Mesenchymal stem cell (in vitro differentiated cells and primary cell): Measurements from ENCODE around the gene OR1J4.
"Not testable (repeated sequence)": the region's sequence is repeated elsewhere in the genome, so short reads cannot be mapped to it uniquely, and the experiment has no call there.

Experiments used
- DNase-seq: peaks from one replicate; pipeline ENCODE4 v3.0.0-alpha.2; 2013
- H2AFZ ChIP-seq: one replicate; pipeline ENCODE4 v1.6.1; 2013; ENCODE audit warnings: low read depth, mild to moderate bottlenecking, control low read depth, inconsistent platforms, low read length, moderate library complexity
- H2AK5ac ChIP-seq: 2 replicates; pipeline ENCODE4 v1.6.1; 2013; ENCODE audit warnings: low read length, moderate library complexity, mild to moderate bottlenecking, inconsistent platforms; ENCODE audit not compliant: severe bottlenecking
- H2BK120ac ChIP-seq: one replicate; pipeline ENCODE4 v1.6.1; 2013; ENCODE audit warnings: low read depth, mild to moderate bottlenecking, inconsistent platforms, low read length, moderate library complexity
- H2BK12ac ChIP-seq, 2 experiments: one replicate each; pipeline ENCODE4 v1.6.1; 2013; ENCODE audit warnings: inconsistent platforms in 2 of 2, low read length in 2 of 2, mild to moderate bottlenecking in 2 of 2, moderate library complexity in 2 of 2, control low read depth in 1 of 2
- H2BK15ac ChIP-seq: one replicate; pipeline ENCODE4 v1.6.1; 2013; ENCODE audit warnings: mild to moderate bottlenecking, low read depth, inconsistent platforms; ENCODE audit not compliant: poor library complexity, severe bottlenecking
- H2BK5ac ChIP-seq: 2 replicates; pipeline ENCODE4 v1.6.1; 2013; ENCODE audit warnings: low read depth, mild to moderate bottlenecking, low read length, control low read depth, inconsistent platforms; ENCODE audit not compliant: poor library complexity, severe bottlenecking
- H3K14ac ChIP-seq, 2 experiments: one replicate each; pipeline ENCODE4 v1.6.1; 2013; ENCODE audit warnings: inconsistent platforms in 2 of 2, low read length in 2 of 2, control low read depth in 1 of 2, mild to moderate bottlenecking in 1 of 2, moderate library complexity in 1 of 2
- H3K18ac ChIP-seq, 2 experiments: one replicate each; pipeline ENCODE4 v1.6.1; 2013; ENCODE audit warnings: inconsistent platforms in 2 of 2, low read length in 2 of 2, control low read depth in 1 of 2, low read depth in 1 of 2, mild to moderate bottlenecking in 1 of 2
- H3K23ac ChIP-seq, 2 experiments: one replicate each; pipeline ENCODE4 v1.6.1; 2013; ENCODE audit warnings: inconsistent platforms in 2 of 2, low read length in 2 of 2, mild to moderate bottlenecking in 2 of 2, moderate library complexity in 2 of 2, control low read depth in 1 of 2
- H3K27ac ChIP-seq: 2 replicates; pipeline ENCODE4 v1.5.1; 2013; ENCODE audit warnings: mild to moderate bottlenecking, moderate library complexity, low read length, control low read depth, inconsistent platforms; ENCODE audit not compliant: poor library complexity, severe bottlenecking
- H3K27me3 ChIP-seq, 2 experiments: 2 replicates each; pipeline versions ENCODE4 v1.6.1 to v1.7.0; 2013; ENCODE audit warnings: low read length in 2 of 2, mild to moderate bottlenecking in 2 of 2, moderate library complexity in 2 of 2, control low read depth in 1 of 2, inconsistent platforms in 1 of 2; ENCODE audit not compliant: control insufficient read depth in 1 of 2, insufficient read depth in 1 of 2
- H3K36me3 ChIP-seq, 2 experiments: 2 replicates each; pipeline versions ENCODE4 v1.6.1 to v1.7.0; 2013; ENCODE audit warnings: low read length in 2 of 2, control low read depth in 1 of 2, inconsistent platforms in 1 of 2, low read depth in 1 of 2, mild to moderate bottlenecking in 1 of 2; ENCODE audit not compliant: insufficient read depth in 2 of 2, control insufficient read depth in 1 of 2
- H3K4ac ChIP-seq, 2 experiments: one replicate each; pipeline ENCODE4 v1.6.1; 2013; ENCODE audit warnings: inconsistent platforms in 2 of 2, low read length in 2 of 2, mild to moderate bottlenecking in 2 of 2, moderate library complexity in 2 of 2, control low read depth in 1 of 2, low read depth in 1 of 2
- H3K4me1 ChIP-seq: 2 replicates; pipeline ENCODE4 v1.6.1; 2013; ENCODE audit warnings: low read depth, low read length, control low read depth; ENCODE audit not compliant: control insufficient read depth, insufficient read depth
- H3K4me2 ChIP-seq: 2 replicates; pipeline ENCODE4 v1.6.1; 2013; ENCODE audit warnings: low read length, mild to moderate bottlenecking, inconsistent platforms; ENCODE audit not compliant: poor library complexity, severe bottlenecking
- H3K4me3 ChIP-seq, 2 experiments: 2 replicates each; pipeline versions ENCODE4 v1.5.1 to v1.7.0; 2013; ENCODE audit warnings: low read length in 2 of 2, mild to moderate bottlenecking in 2 of 2, control low read depth in 1 of 2, low read depth in 1 of 2; ENCODE audit not compliant: insufficient read depth in 1 of 2
- H3K79me1 ChIP-seq: replicated peaks from 2 replicates; pipeline ENCODE4 v1.6.1; 2013; ENCODE audit warnings: mild to moderate bottlenecking, control low read depth, low read length, inconsistent platforms; ENCODE audit not compliant: poor library complexity, severe bottlenecking
- H3K9ac ChIP-seq: 2 replicates; pipeline ENCODE4 v1.7.0; 2013; ENCODE audit warnings: mild to moderate bottlenecking, low read length, moderate library complexity
- H3K9me3 ChIP-seq: 2 replicates; pipeline ENCODE4 v1.7.0; 2013; ENCODE audit warnings: mild to moderate bottlenecking, low read length; ENCODE audit not compliant: control insufficient read depth
- H4K8ac ChIP-seq: one replicate; pipeline ENCODE4 v1.6.1; 2013; ENCODE audit warnings: inconsistent platforms, mild to moderate bottlenecking, low read length, moderate library complexity
- H4K91ac ChIP-seq: one replicate; pipeline ENCODE4 v1.6.1; 2013; ENCODE audit warnings: mild to moderate bottlenecking, low read length, inconsistent platforms
- WGBS: methylation state at CpG from one replicate; pipeline ENCODE4 v1.1.7; 2013; ENCODE audit warnings: mixed read lengths; 5-methylcytosine and 5-hydroxymethylcytosine counted together

Gene OR1J4

DNA sequence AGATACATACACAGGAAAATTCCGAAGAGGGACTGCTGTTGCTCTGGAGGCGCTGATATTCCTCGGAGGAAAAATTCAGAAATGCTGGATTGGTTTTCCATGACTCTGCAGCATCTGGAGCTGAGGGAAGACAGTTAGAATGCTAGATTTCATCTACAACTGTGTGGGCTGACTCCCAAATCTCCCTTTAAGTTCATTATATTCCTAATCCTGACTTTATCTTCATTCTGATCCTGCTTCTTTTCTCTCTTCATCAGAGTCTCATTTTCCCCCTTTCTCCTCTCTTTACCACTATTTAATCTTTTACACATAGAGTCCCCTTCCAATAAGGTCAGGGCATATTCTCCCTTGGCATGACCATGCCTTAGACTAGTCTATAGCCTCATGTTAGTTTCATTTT is 8.3 kb downstream of the OR1J4 start, which contains the start of gene OR1N1:
Gene OR1N1 (minus strand): TSS at position 101 of the 400 bp plus-strand sequence. CDS start 0 bp downstream, at position 101.
- Histone ChIP-seq H2AFZ (no peak within 1 kb of the TSS), H2AK5ac (no peak within 1 kb of the TSS), H3K9ac (no peak within 1 kb of the TSS), H3K18ac (no peak within 1 kb of the TSS), H3K27me3 (peaks cover 0 to 9% of the 10 kb centered on the region in 2 experiments), H3K23ac (no peak within 1 kb of the TSS), H2BK120ac (no peak within 1 kb of the TSS), H3K9me3 (no peaks in the 10 kb centered on the region), H4K91ac (no peak within 1 kb of the TSS), H2BK12ac (no peak within 1 kb of the TSS), H4K8ac (no peak within 1 kb of the TSS), H3K4ac (no peak within 1 kb of the TSS), H3K14ac (no peak within 1 kb of the TSS), H3K4me2 (no peak within 1 kb of the TSS), H2BK5ac (no peak within 1 kb of the TSS), H3K4me1 (no peaks in the 10 kb centered on the region), H3K79me1 (no peaks in the 10 kb centered on the region), H3K27ac (no peak within 1 kb of the TSS), H2BK15ac (no peak within 1 kb of the TSS), H3K36me3 (no peaks in the 10 kb centered on the region), H3K4me3 (no peak within 1 kb of the TSS)
- 88% methylated on average over 3 of the region's 3 CpGs for WGBS
- DNase-seq, result no peak

DNA sequence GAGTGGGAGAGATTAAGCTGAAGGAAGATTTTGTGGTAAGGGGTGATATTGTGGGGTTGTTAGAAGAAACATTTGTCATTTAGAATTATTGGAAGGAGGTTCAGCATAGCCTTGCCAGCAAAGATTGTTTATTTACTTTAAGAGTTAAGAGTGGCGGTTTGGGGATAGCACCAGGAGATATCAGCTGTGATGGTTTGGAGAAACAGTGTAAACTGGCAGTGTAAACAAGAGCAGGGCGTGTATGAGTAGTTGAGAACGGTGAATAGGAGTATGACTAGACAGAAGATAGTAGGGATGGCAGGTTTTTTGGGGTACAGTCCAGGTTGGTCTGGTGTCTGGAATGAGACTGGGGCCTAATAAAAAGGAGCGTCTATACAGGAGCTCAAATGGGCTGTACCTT is 12.2 kb downstream of the OR1J4 start:
- H3K23ac ChIP-seq, H3K27ac ChIP-seq, H3K4me2 ChIP-seq, H3K27me3 ChIP-seq, H2BK5ac ChIP-seq, H3K9me3 ChIP-seq, H2AK5ac ChIP-seq, DNase-seq, H3K4ac ChIP-seq, H4K91ac ChIP-seq, H2BK12ac ChIP-seq, H3K18ac ChIP-seq, H3K79me1 ChIP-seq, H2BK15ac ChIP-seq, H3K4me1 ChIP-seq, H3K36me3 ChIP-seq, H2BK120ac ChIP-seq, H3K9ac ChIP-seq, H4K8ac ChIP-seq, H3K14ac ChIP-seq, H3K4me3 ChIP-seq, H2AFZ ChIP-seq: not testable (repeated sequence)
- WGBS, result 55% methylated on average over 4 of the region's 4 CpGs

GRCh38 chr9:122536134-122536533 is 17.2 kb downstream of the OR1J4 start:
- Histone ChIP-seq H3K18ac (no peak overlapping the region), H2BK12ac (no peak overlapping the region), H3K23ac (no peak overlapping the region), H3K27me3 (no peaks in the 10 kb centered on the region), H3K9ac (no peak overlapping the region), H3K79me1 (no peaks in the 10 kb centered on the region), H3K4me1 (no peaks in the 10 kb centered on the region), H3K4me3 (no peak overlapping the region), H3K14ac (no peak overlapping the region), H3K9me3 (no peaks in the 10 kb centered on the region), H4K8ac (no peak overlapping the region), H3K4me2 (no peak overlapping the region), H3K4ac (no peak overlapping the region), H2AK5ac (no peak overlapping the region), H2BK5ac (no peak overlapping the region), H2BK120ac (no peak overlapping the region), H2AFZ (no peak overlapping the region), H2BK15ac (no peak overlapping the region), H3K36me3 (no peaks in the 10 kb centered on the region), H3K27ac (no peak overlapping the region), H4K91ac (no peak overlapping the region)
- DNase-seq, result no peak
- 77% methylated on average over 1 of the region's 1 CpG for WGBS

GRCh38 chr9:122537066-122537465 is 18.1 kb downstream of the OR1J4 start:
- H3K18ac ChIP-seq, H4K91ac ChIP-seq, H2AFZ ChIP-seq, DNase-seq, H2BK5ac ChIP-seq, H3K36me3 ChIP-seq, H3K4me3 ChIP-seq, H3K4ac ChIP-seq, H3K27me3 ChIP-seq, H3K4me2 ChIP-seq, H3K23ac ChIP-seq, H3K79me1 ChIP-seq, H3K4me1 ChIP-seq, H3K14ac ChIP-seq, H2AK5ac ChIP-seq, H4K8ac ChIP-seq, H2BK15ac ChIP-seq, H2BK120ac ChIP-seq, H2BK12ac ChIP-seq, H3K9ac ChIP-seq, H3K27ac ChIP-seq, H3K9me3 ChIP-seq: not testable (repeated sequence)
- WGBS, result 60% methylated on average over 4 of the region's 7 CpGs
